ENCODE results near the gene CYP26A1. TPM values are rescaled to one million over a fixed set of nuclear protein-coding genes. Genes with fewer than 3 reads are reported as not detected.

The CYP26A1 gene
- total and polyA plus RNA-seq, 2 experiments from 2014 or later, result 1.2 to 1.8 TPM

- TF ChIP-seq ZNF462 (CRISPR knock-in tag; IDR thresholded peaks at IDR 0.05) (no peak), CREB1 (CRISPR knock-in tag; IDR thresholded peaks at IDR 0.05; ENCODE audit: low read depth) (no peak)
These were observed 47.6 kb upstream of the CYP26A1 start (continued) for GRCh38 chr10:93026072-93026471.

DNA sequence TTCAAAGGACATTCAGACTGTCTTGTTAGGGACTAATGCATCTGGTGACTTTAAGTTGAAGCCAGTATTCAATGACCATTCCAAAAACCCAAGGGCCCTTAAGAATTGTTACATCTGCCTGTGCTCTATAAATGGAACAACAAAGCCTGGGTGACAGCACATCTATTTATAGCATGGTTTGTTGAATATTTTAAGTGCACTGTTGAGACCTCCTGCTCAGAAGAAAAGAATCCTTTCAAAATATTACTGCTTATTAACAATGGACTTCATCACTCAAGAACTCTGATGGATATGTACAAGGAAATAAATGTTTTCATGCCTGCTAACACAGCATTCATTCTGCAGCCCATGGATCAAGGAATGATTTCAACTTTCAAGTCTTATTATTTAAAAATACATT lies 46.2 kb upstream of the CYP26A1 start:
- Histone ChIP-seq H3K27me3 (ENCODE audit: insufficient read depth) (no peaks in the 10 kb centered on the region), H3K9me2 (ENCODE audit: insufficient read depth) (no peaks in the 10 kb centered on the region), H3K4me3 (no peak overlapping the region), H3K36me3 (ENCODE audit: insufficient read depth) (no peaks in the 10 kb centered on the region), H3F3A (replicated peaks; ENCODE audit: low read depth) (no peaks in the 10 kb centered on the region), H3K4me2 (no peak overlapping the region), H3K27ac (ENCODE audit: low read depth) (no peak overlapping the region), H2AFZ (no peak overlapping the region), H3K79me2 (replicated peaks; ENCODE audit: insufficient read depth) (no peaks in the 10 kb centered on the region), H4K20me1 (replicated peaks; ENCODE audit: insufficient read depth) (no peaks in the 10 kb centered on the region), H3K4me1 (ENCODE audit: insufficient read depth) (peaks cover 16% of the 10 kb centered on the region)
- peaks cover 17% of the 10 kb centered on the region for H3K4me1 Mint-ChIP-seq
- peaks cover 6% of the 10 kb centered on the region; the same call in 2 of the 3 replicates for H3K36me3 Mint-ChIP-seq (ENCODE audit: low read depth)
- ATAC-seq (no peak), DNase-seq (ENCODE audit: low spot score) (no peak)
- no peaks in the 10 kb centered on the region for H3K27me3 Mint-ChIP-seq (ENCODE audit: insufficient read depth, low read depth, poor library complexity)
- no peak overlapping the region for H3K4me3 Mint-ChIP-seq
- H3K9me3 Mint-ChIP-seq, result no peaks in the 10 kb centered on the region
- H3K27ac Mint-ChIP-seq, result no peak overlapping the region
- TF ChIP-seq EZH2phosphoT487 (IDR thresholded peaks at IDR 0.05; ENCODE audit: unreplicated experiment) (no peak), ZNF462 (CRISPR knock-in tag; IDR thresholded peaks at IDR 0.05) (no peak), CREB1 (CRISPR knock-in tag; IDR thresholded peaks at IDR 0.05; ENCODE audit: low read depth) (no peak), NANOG (IDR thresholded peaks at IDR 0.05; ENCODE audit: borderline replicate concordance) (no peak), ZNF114 (CRISPR knock-in tag; IDR thresholded peaks at IDR 0.05) (no peak), STAT1 (IDR thresholded peaks at IDR 0.05; ENCODE audit: unreplicated experiment) (no peak)
- TF ChIP-seq, protein P1, sequence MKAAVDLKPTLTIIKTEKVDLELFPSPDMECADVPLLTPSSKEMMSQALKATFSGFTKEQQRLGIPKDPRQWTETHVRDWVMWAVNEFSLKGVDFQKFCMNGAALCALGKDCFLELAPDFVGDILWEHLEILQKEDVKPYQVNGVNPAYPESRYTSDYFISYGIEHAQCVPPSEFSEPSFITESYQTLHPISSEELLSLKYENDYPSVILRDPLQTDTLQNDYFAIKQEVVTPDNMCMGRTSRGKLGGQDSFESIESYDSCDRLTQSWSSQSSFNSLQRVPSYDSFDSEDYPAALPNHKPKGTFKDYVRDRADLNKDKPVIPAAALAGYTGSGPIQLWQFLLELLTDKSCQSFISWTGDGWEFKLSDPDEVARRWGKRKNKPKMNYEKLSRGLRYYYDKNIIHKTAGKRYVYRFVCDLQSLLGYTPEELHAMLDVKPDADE (IDR thresholded peaks at IDR 0.05), result no peak

Data from GM23338 (cell line).